Activated naive CD8-positive, alpha-beta T cell treated with anti-CD3 and anti-CD28 coated beads, Interleukin-2, amount 50 U/mL, for 16 hours (primary cell): ENCODE measurements around the gene NFAT5.

ENCODE experiments used
- DNase-seq: peaks from one replicate; pipeline ENCODE4 v3.0.0-alpha.2; 2020; ENCODE audit warnings: low read depth, low spot score

The NFAT5 gene

GRCh38 chr16:69593751-69594255 is 28.0 kb downstream of the NFAT5 start:
- no peak for DNase-seq

- no peak for DNase-seq
Measured at GRCh38 chr16:69595127-69596036, 29.6 kb downstream of the NFAT5 start.

GRCh38 chr16:69596801-69597200 is 31.0 kb downstream of the NFAT5 start:
- DNase-seq = no peak

GRCh38 chr16:69598045-69598444 is 32.3 kb downstream of the NFAT5 start:
- no peak for DNase-seq

GRCh38 chr16:69599731-69600130 is 34.0 kb downstream of the NFAT5 start:
- no peak for DNase-seq

- no peak for DNase-seq
Measured at GRCh38 chr16:69600202-69600601, 34.4 kb downstream of the NFAT5 start.

- no peak for DNase-seq
Measured at GRCh38 chr16:69601250-69601649, 35.5 kb downstream of the NFAT5 start.

GRCh38 chr16:69606985-69607384 is 41.2 kb downstream of the NFAT5 start:
- no peak for DNase-seq

- no peak for DNase-seq
Measured at GRCh38 chr16:69607674-69608073, 41.9 kb downstream of the NFAT5 start.

GRCh38 chr16:69610356-69610755 is 44.6 kb downstream of the NFAT5 start:
- no peak for DNase-seq

- DNase-seq = no peak
Measured at GRCh38 chr16:69611103-69611640, 45.4 kb downstream of the NFAT5 start.

- DNase-seq = no peak
Measured at GRCh38 chr16:69613378-69614154, 47.8 kb downstream of the NFAT5 start.

GRCh38 chr16:69615528-69615927 is 49.8 kb downstream of the NFAT5 start:
- DNase-seq = no peak

- no peak for DNase-seq
Measured at GRCh38 chr16:69616082-69616481, 50.3 kb downstream of the NFAT5 start.

GRCh38 chr16:69618307-69618706 is 52.5 kb downstream of the NFAT5 start:
- DNase-seq = no peak

- DNase-seq = no peak
Measured at GRCh38 chr16:69618721-69619120, 53.0 kb downstream of the NFAT5 start.

GRCh38 chr16:69619514-69619913 is 53.7 kb downstream of the NFAT5 start:
- no peak for DNase-seq

GRCh38 chr16:69620573-69620972 is 54.8 kb downstream of the NFAT5 start:
- no peak for DNase-seq

- DNase-seq = no peak
Measured at GRCh38 chr16:69621225-69621624, 55.5 kb downstream of the NFAT5 start.

- DNase-seq = no peak
Measured at GRCh38 chr16:69626256-69626655, 60.5 kb downstream of the NFAT5 start.

- DNase-seq = no peak
Measured at GRCh38 chr16:69632828-69633227, 67.1 kb downstream of the NFAT5 start.

- no peak for DNase-seq
Measured at GRCh38 chr16:69633375-69633774, 67.6 kb downstream of the NFAT5 start.
